HTERT RPE-1 (cell line): ENCODE data around the gene DLGAP1.

Experiments used
- in situ Hi-C: fragments of 300-500 bp; cut with MboI; formaldehyde crosslinking; loops from 4 replicates; pipeline ENCODE4 v1.14.3; 2020; ENCODE audit warnings: low sequenced_read_pairs

Gene DLGAP1

GRCh38 chr18:3874125-3874524 lies 581.0 kb downstream of the DLGAP1 start:
- in situ Hi-C loops, result no loop called here

DNA sequence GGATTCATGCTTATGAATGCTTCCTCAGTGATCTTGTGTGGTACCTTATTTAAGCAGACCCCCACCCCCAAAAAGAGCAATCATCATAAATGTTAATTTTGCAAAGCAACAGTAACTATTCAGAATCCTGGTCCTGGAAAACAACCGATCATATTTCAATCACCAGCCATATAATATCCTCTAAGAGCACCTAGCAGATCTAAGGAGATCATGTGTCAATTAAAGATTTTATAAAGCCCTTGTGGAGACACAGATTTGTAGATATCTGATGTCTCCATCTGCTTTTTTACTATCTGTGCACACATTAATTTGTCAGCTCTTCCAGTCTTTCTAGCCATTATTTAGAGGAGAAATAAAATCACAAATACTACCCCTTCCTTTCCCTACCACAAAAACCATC lies 581.4 kb downstream of the DLGAP1 start:
- in situ Hi-C loops, result no loop called here

- in situ Hi-C loops, result no loop called here
These were observed 581.9 kb downstream of the DLGAP1 start for GRCh38 chr18:3873211-3873610.

- in situ Hi-C loops, result no loop called here
These were observed 582.5 kb downstream of the DLGAP1 start for GRCh38 chr18:3872641-3873040.

GRCh38 chr18:3871687-3872086 lies 583.4 kb downstream of the DLGAP1 start:
- in situ Hi-C loops, result no loop called here

DNA sequence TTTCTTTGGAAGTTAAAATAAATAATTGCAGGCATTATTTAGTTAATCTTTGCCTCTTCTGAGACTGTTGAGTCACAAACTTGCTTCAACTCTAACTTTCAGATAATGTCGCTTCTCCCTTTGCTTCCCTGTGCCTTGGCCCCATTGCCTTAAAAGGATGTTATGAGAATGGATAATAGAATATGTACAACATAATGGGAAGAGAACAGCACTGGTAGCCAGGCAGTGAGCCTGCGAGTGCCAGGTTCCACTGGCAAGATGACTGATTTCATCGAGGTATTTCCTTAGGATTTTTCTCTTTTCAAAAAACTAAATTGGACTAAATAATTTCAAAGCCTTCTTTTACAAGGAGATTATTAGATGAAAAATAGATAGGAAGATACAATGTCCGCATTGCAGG lies 584.2 kb downstream of the DLGAP1 start:
- in situ Hi-C loops, result no loop called here

DNA sequence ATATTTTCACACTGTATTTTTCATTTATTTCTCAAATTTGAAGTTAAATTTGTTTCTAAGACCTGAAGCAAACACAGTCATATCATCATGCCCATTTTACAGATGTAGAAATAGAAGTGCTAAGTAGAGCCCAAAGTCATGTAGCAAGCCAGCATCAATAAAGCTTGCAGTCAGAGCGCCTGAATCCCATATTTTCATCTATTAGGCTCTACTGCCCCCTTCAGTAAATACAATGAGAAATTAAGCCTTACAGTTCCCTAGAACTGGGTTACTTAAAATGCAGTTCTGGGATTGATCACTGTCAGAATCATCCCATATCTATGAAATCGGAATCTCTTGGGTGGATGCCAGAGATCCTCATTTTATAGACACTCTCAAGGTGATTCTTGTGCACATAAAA lies 585.3 kb downstream of the DLGAP1 start:
- in situ Hi-C loops, result no loop called here

DNA sequence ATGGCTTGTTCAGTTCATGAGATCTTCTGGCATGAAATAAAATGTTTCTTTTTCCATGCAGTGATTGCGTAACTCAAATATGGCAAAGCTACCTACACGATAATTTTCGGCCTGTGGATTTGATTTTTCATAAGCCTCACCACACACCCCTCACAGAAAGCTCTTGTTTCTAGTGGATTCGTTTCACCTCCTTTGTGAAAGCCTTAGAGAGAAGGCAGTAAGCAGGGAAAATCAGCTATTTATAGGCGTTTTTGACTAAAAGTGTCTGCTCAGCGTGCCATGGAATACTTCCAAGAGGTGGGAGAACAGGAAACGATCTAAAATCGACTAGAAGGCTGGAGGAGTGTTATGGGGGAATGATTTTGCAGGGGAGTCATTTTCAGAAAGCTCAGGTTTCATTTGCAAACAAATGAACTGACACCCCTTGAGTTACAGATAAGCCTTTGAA lies 587.2 kb downstream of the DLGAP1 start:
- in situ Hi-C loops, result no loop called here

DNA sequence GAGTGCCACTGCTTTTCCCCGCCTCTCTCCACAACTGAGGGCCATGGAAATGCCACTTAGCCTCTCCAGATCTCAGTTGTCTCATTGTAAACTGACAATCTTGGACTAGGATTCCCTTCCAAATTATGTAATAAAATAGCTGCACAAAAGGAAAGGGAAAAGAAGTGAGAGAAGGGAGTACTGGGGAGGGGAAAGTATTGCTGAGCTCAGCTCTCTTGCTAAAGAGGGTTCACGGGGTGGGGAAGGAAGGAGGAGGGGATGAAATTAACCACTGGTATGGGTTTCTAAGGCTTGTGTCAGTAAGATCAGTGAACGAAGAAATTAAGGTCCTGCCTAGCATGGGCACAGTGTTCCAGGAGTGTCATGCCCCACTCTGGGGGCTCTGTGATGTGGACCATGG lies 587.9 kb downstream of the DLGAP1 start:
- in situ Hi-C loops, result no loop called here

GRCh38 chr18:3864669-3865298 lies 590.3 kb downstream of the DLGAP1 start:
- in situ Hi-C loops, result no loop called here

- in situ Hi-C loops, result no loop called here
These were observed 591.5 kb downstream of the DLGAP1 start for GRCh38 chr18:3863593-3863992.

GRCh38 chr18:3863006-3863405 lies 592.1 kb downstream of the DLGAP1 start:
- in situ Hi-C loops, result no loop called here

DNA sequence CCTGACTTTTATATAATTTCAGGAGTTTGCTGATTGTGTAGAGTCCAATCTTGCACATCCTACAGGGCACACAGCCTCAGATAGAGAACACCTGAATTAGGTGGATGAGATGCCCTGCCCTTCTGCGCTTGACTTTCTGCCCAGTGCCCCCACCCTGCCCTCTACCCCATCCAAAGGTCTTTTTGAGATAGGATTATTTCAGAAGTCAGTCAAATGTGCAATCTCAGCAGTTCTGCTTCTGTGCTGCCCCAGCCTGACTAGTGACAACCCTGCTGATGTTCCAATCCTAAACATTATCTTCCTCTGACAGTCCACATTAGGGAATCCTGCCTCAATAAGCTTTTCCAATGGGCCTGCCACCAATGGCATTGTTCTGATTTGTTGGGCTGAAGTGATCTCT lies 593.6 kb downstream of the DLGAP1 start:
- in situ Hi-C loops, result no loop called here

DNA sequence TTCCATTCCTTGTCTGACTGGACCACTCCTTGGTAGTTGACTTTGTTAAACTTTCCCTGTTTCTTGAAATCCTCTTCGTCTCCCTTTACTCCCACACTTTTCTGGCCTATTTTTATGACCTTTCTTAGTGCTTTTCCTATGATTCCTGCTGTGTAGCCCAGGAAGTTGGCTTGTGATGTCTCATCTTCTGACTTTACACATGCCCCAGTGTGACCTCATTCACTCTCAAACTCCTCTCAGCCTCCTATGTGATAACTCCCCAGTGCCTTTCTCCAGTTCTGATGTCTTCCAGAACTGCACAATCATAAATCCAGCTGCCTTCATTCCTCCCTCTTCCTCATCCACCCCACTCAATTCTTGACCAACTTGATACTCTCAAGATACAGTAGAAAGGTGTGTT lies 597.6 kb downstream of the DLGAP1 start:
- in situ Hi-C loops, result no loop called here

- in situ Hi-C loops, result no loop called here
These were observed 599.1 kb downstream of the DLGAP1 start for GRCh38 chr18:3855966-3856365.

DNA sequence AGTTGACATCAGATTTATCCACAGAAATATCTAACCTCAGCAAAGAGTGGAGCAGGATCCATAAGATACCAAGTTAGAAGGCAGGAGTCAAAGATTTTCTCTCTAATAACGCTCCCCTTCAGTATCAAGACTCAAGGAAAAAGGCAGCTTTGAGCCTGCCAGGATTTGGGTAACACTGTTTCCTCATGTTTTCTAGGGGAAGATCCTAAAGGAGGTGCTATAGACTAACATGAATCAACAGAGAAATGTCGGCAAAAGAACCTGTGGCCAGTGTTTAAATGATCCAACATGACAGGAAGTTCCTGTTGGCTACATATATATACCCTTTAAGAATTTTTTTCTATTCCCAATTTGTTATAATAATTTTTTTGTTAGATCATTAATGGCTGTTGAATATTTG lies 602.8 kb downstream of the DLGAP1 start:
- in situ Hi-C loops, result no loop called here

DNA sequence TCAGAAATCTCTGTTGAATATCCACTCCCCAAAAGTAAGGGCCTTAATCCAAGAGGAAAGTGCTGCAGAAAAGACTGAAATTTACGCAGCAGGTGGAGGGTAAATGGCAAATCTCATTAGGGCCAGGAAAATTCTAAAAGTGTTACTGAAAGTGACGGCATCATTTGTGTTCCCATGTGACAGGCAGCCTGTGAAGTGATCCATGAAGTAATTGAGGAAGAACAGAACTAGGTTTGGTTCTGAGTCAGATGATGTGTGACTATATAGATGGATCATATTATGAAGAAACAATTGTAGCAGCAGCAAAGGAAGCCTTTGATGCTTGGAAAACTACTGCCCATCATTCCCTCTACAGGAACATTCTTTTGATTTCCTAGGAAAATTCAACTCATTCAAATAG lies 603.9 kb downstream of the DLGAP1 start:
- in situ Hi-C loops, result no loop called here

GRCh38 chr18:3848316-3848715 lies 606.8 kb downstream of the DLGAP1 start:
- in situ Hi-C loops, result no loop called here

- in situ Hi-C loops, result no loop called here
These were observed 609.9 kb downstream of the DLGAP1 start for GRCh38 chr18:3845161-3845560.

DNA sequence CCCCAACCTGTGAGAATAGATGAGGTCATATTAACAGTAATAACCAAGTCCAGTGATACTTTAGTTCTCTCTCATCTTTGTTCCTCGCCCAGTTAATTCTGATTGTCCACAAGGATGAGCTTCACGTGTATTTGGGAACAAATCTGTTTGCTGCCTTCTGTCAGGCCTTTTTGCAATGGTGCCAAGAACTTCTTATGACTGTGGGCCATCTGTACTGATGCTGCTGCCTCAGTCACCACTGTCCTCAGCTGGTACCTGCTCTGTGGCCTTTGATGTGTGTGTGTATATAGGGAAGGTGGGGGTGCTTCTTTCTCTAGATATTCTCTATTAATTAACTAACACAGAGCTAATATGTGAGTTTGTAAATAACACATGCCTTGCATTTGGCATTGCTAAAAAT lies 612.3 kb downstream of the DLGAP1 start:
- in situ Hi-C loops, result no loop called here

- in situ Hi-C loops, result no loop called here
These were observed 614.3 kb downstream of the DLGAP1 start for GRCh38 chr18:3840766-3841165.

- in situ Hi-C loops, result no loop called here
These were observed 615.5 kb downstream of the DLGAP1 start for GRCh38 chr18:3839581-3839981.
